Cardiac septum (tissue), 1 donor: ENCODE data around the gene DNAAF8. TPM values are rescaled to one million over a fixed set of nuclear protein-coding genes. Genes with fewer than 3 reads are reported as not detected.
"Not testable (repeated sequence)": the region's sequence is repeated elsewhere in the genome, so short reads cannot be mapped to it uniquely, and the experiment has no call there.

Experiments
- DNase-seq: peaks from one replicate; pipeline ENCODE4 v3.0.0-alpha.2; 2020; ENCODE audit warnings: low spot score
- intact Hi-C: fragments of 100-400 bp; cut with DNase I; formaldehyde crosslinking; loops from one replicate; pipeline ENCODE4 v1.14.0; 2022
- total RNA-seq: library from RNA; stranded (reverse); fragmentation: NEBNext Ultra II Directional; extraction: Animal tissue kit (Norgen Biotek cat#: 25700); gene quantifications from one replicate; pipeline ENCODE4 v1.2.1, GENCODE V29; 2021
- donor health status: DM: no; HTN: no; CAD: no.

The DNAAF8 gene
- total RNA-seq, 1 donor from 2014 or later: 0.65 TPM

DNA sequence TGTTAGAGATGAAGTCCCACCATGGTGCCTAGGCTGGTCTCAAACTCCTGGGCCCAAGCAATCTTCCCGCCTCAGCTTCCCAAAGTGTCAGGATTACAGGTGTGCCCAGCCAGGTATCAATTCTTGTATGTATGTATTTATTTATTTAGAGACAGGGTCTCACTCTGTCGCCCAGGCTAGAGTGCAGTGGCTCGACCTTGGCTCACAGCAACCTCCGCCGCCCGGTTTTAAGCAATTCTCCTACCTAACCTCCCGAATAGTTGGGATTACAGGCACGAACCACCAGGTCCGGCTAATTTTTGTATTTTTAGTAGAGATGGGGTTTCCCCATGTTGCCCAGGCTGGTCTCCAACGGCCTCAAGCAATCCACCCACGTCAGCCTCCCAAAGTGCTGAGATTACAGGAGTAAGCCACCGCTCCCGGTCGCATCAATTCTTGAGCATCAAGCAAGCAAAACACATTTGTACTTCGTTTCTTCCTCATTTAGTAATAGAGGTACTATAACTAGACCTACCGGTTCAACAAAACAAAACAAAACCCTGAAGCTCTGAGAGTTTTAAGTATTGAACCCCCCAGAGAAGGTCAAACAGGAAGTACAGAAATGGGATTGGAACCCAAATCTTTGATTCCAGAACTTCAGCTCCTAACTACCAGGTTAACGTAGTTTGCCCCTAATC lies 33.7 kb downstream of the DNAAF8 start:
- intact Hi-C loops: loop anchor here (1.0 to 10.0 kb wide), 4 partner anchors 33 to 187 kb away; partner anchors contain the start of genes ANKS3, DNAAF8, GLYR1 and ROGDI
- DNase-seq: no peak

- intact Hi-C loops: loop anchor here (2.0 to 10.0 kb wide), 3 partner anchors 34 to 186 kb away; partner anchors contain the start of genes ANKS3, DNAAF8, GLYR1 and SEC14L5
- peak; percentile 96 for DNase-seq
Measured at GRCh38 chr16:4768549-4769305, 34.4 kb downstream of the DNAAF8 start.

DNA sequence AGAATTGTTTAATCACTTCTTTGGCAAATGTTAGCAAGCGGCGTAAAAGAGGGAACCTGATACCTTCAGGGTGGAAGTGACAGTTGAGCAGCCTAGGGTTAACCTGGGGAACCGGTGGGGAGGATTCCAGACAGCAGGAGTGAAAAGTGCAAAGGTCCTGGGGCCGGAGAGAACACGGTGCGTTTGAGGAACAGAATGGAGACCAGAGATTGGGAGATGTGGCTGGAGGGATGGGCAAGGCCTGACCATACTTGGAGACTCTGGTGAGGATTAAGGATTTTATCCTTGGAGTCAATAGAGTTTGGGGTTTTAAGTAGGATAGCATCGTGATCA lies 34.9 kb downstream of the DNAAF8 start:
- no peak for DNase-seq
- intact Hi-C loops: loop anchor here (2.0 to 10.0 kb wide), 3 partner anchors 34 to 186 kb away; partner anchors contain the start of genes ANKS3, DNAAF8, GLYR1 and SEC14L5

- intact Hi-C loops: no loop called here
- DNase-seq: no peak
Measured at GRCh38 chr16:4771646-4772045, 37.3 kb downstream of the DNAAF8 start.

DNA sequence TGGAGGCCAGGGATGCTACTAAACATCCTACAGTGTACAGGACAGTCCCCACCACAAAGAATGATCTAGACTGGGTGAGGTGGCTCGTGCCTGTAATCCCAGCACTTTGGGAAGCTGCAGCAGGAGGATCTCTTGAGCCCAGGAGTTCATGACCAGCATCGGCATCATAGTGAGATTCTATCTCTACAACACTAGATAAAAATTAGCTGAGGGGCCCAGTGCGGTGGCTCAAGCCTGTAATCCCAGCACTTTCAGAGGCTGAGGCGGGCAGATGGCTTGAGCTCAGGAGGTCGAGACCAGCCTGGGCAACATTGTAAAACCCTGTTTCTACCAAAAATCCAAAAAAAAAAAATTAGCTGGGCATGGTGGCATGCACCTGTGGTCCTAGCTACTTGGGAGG lies 38.0 kb downstream of the DNAAF8 start:
- DNase-seq: no peak
- intact Hi-C loops: no loop called here

- intact Hi-C loops: no loop called here
- DNase-seq: no peak
Measured at GRCh38 chr16:4775005-4775404, 40.7 kb downstream of the DNAAF8 start.

DNA sequence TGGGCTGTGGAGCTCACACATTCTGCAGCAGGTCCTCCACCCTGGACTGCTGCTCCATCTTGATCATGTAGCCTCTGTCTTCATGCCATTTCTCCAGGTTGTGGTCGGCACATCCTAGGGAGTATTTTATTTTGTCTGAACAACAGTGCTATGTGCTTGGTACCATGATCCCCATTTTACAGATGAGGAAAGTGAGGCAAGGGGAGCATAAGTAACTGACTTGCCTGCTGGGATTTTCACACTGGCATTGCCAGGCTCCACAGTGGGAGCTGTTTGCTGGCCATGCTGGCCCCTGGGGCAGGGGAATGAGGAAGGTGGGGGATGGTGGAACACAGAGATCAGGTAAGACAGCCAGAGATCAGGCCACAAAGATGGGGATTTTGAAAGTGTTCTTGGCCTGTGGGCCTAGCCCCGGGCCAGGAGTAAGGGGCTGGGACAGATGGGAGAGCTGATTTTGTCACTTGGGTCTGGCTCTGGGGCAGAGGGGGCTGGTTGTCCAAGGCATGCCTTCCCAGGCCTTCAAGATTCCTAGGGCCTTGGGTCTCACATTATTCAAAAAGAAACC lies 41.9 kb downstream of the DNAAF8 start:
- no peak for DNase-seq
- intact Hi-C loops: no loop called here

- intact Hi-C loops: no loop called here
- no peak for DNase-seq
Measured at GRCh38 chr16:4777339-4778049, 43.2 kb downstream of the DNAAF8 start.

- intact Hi-C loops: no loop called here
Measured at GRCh38 chr16:4778050-4778392, 43.7 kb downstream of the DNAAF8 start.

DNA sequence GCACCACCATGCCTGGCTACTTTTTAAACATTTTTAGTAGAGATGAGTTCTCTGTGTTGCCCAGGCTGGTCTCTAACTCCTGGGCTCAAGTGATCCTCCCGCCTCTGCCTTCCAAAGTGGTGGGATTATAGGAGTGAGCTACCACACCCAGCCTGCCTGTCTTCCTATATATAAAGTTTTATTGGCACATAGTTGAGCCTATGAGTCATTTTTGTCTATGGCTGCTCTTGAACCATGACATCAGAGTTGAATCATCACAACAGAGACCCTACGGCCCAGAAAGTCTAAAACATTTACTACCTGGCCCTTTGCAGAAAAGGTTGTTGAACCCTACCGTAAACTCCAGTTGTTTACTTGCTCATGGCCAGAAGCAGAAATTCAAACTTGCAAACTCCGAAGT lies 45.9 kb downstream of the DNAAF8 start:
- no peak for DNase-seq
- intact Hi-C loops: no loop called here

More at GRCh38 chr16:4778050-4778392, 43.7 kb downstream of the DNAAF8 start:
- no peak for DNase-seq

DNA sequence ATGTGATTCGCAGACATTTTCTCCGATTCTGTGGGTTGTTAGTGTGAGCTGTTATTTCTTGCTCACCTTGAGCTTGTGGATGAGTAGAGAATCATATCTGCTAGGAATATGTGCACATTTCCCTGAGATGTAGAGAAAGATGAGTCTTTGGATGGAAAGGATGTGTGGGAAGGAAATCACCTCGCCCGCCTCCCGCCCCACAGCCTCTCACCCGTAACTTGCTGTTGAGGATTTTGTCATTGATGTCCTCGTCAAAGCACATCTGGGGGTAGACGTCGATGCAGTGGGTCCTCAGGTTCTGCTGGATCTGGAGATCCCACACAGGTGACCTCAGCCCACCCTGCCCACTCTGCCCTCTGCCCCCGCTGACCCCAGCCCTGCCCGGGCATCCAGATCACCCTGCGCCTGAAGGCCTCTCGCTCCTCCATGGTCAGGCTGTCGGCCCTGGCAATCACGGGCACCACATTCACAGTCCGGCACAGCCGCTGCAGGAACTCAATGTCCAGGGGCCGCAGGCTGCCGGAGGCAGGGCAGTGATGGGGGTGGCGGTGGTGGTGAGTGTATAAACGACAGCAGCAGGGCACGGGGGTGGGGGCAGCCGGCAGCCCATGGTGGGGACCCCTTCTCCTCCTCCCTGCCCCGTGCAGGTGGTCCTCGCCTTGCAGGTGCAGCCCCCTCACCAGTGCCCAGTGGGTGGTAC lies 49.1 kb downstream of the DNAAF8 start:
- intact Hi-C loops: no loop called here
- DNase-seq: no peak

DNA sequence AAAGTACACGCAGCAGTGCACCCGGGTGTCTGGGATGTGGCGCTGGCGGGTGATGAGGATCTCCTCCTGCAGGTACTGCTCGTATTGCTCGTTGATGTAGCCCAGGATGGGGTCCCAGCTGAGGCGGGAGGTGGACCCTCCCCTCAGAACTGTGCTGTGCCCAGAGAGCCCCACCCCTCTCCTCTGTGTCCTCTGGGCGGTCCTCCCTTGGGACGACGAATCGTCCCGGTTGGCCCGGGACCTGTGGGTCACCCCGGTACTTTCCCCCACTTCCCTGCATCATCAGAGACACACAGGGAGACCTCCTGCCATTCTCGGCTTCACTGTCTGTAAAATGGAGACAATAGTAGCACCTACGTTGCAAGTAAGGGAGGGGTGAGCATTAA lies 49.6 kb downstream of the DNAAF8 start:
- no peak for DNase-seq
- intact Hi-C loops: loop anchor here (1.0 kb wide), 1 partner anchor 24 kb away; no protein-coding TSS in a partner anchor

DNA sequence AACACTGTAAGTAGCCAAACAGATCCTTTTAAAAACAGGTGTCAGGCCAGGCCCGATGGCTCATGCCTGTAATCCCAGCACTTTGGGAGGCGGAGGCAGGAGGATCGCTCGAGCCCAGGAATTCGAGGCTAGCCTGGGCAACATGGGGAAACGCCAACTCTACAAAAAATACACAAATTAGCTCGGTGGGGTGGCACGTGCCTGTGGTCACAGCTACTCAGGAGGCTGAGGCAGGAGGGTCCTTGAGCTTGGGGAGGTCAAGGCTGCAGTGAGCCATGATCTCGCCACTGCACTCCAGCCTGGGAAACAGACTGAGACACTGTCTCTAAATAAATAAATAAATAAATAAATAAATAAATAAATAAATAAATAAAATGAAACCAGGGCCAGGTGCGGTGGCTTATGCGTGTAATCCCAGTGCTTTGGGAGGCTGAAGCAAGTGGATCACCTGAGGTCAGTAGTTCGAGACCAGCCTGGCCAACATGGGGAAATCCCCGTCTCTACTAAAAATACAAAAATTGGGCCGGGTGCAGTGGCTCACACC lies 50.2 kb downstream of the DNAAF8 start:
- not testable (repeated sequence) for DNase-seq
- intact Hi-C loops: loop anchor here (1.0 kb wide), 1 partner anchor 24 kb away; no protein-coding TSS in a partner anchor

DNA sequence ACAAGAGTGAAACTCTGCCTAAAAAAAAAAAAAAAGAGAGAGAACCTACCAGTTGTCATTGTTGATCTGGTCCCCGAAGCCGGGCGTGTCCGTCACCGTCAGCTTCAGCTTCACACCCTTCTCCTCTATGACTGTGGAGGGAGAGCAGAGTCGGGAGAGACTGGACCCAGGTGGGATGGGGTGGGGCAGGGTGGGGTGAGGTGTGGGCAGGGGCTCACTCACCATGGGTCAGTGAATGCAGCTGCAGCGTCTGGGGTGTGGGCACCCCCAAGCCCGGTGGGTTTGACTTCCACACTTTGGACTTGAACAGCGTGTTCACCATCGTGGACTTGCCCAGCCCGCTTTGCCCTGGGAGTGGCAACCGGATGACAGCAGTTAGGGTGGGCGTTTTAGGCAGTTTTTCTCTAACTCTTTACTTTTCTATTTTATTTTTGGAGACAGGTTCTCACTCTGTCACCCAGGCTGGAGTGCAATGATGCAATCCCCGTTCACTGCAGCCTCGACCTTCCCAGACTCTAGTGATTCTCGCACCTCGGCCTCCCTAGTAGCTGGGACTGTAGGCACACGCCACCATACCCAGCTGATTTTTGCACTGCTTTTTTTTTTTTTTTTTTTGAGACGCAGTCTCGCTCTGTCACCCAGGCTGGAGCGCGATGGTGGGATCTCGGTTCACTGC lies 51.6 kb downstream of the DNAAF8 start:
- intact Hi-C loops: no loop called here
- DNase-seq: no peak

GRCh38 chr16:4787068-4787467 lies 52.7 kb downstream of the DNAAF8 start:
- no peak for DNase-seq
- intact Hi-C loops: no loop called here

DNA sequence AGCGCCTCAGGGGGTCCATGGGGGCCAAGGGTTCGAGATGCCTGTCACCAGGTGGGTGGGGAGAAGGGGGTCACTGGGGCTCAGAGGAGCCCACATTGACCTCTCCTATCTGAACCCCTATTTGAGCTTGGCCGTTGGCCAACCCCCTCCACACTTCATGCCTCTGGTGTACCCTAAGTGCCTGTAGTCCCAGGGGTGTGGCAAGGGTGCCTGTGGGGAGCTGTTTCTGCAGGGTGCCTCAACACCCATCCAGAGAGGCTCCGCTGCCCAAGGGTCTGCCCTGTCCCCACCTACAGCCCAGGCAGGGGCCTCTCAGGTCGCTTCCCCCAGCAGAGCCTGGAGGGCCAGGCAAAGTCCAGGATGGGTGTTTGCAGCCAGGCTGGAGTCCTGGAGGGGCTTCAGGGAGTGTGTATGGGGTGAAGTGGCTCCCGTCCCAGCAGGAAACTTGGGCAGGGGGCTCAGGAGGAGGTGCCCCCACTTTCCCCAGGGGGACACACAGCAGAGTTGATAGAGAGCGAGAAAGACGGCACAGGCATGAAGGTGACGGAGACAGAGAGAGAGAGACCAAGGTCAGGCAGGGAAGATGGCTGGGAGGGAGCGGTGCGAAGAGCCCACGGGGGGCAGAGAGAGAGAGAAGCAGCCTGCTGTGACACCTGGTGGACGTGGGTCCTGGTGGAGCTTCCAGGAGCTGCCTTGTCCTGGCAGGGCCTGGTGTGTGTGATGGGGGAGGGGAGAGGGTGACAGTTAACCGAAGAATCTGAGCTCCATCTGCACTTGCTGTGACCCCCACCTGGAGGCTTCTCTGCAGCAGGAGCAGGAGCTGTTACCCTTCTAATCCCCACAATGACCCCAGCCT lies 53.5 kb downstream of the DNAAF8 start, which contains the start of gene SEPTIN12:
TSS of gene SEPTIN12 (minus strand) at position 719 of the 856 bp plus-strand sequence. CDS start at position 19, 700 bp downstream.
- intact Hi-C loops: no loop called here
- DNase-seq: no peak

GRCh38 chr16:4788489-4788889 lies 54.2 kb downstream of the DNAAF8 start:
- no peak for DNase-seq
- intact Hi-C loops: no loop called here

DNA sequence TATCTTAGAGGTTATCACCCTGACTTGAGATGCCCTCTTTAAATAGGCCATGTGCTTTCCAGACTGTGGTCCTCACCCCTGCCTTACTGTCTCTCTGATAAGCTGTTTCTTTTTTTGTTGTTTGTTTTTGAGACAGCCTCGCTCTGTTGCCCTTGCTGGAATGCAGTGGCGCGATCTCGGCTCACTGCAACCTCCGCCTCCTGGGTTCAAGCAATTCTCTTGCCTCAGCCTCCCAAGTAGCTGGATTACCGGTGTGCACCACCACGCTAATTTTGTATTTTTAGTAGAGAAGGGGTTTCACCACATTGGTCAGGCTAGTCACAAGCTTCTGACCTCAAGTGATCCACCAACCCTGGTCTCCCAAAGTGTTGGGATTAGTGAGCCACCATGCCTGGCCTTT lies 54.6 kb downstream of the DNAAF8 start:
- no peak for DNase-seq
- intact Hi-C loops: no loop called here
